Limb (tissue), 2 donors: ENCODE measurements around the gene TGM6.

ENCODE experiments used
- DNase-seq, 2 donors: peaks; one replicate each; pipeline ENCODE4 v3.0.0-alpha.2; 2016; ENCODE audit errors: extremely low spot score in 2 of 2

TGM6 gene

GRCh38 chr20:2380601-2381000, at the start of gene TGM6:
TSS of gene TGM6 (plus strand) at chr20:2380901. CDS start at chr20:2380969, 68 bp downstream.
- DNase-seq, result no peak

- no peak for DNase-seq
These were observed 49.6 kb upstream of the TGM6 start for GRCh38 chr20:2331106-2331505.

GRCh38 chr20:2331901-2332565, 48.7 kb upstream of the TGM6 start:
- peak in 1 of 2 donors; percentile 11 for DNase-seq

- peak in 1 of 2 donors; percentile 7 for DNase-seq
These were observed 48.0 kb upstream of the TGM6 start for GRCh38 chr20:2332711-2333110.

GRCh38 chr20:2333821-2334220, 46.9 kb upstream of the TGM6 start:
- no peak for DNase-seq

GRCh38 chr20:2335096-2335870, 45.4 kb upstream of the TGM6 start:
- DNase-seq, result no peak

GRCh38 chr20:2336471-2336870, 44.2 kb upstream of the TGM6 start:
- no peak for DNase-seq

- DNase-seq, result no peak
These were observed 43.6 kb upstream of the TGM6 start for GRCh38 chr20:2337142-2337541.

- DNase-seq, result peak in 1 of 2 donors; percentile 11
These were observed 42.2 kb upstream of the TGM6 start for GRCh38 chr20:2338411-2339066.

GRCh38 chr20:2340136-2340535, 40.6 kb upstream of the TGM6 start:
- no peak for DNase-seq

GRCh38 chr20:2340823-2341222, 39.9 kb upstream of the TGM6 start:
- DNase-seq, result no peak

- DNase-seq, result no peak
These were observed 39.4 kb upstream of the TGM6 start for GRCh38 chr20:2341336-2341735.

- no peak for DNase-seq
These were observed 38.5 kb upstream of the TGM6 start for GRCh38 chr20:2342243-2342642.

GRCh38 chr20:2346188-2346587, 34.5 kb upstream of the TGM6 start:
- no peak for DNase-seq

GRCh38 chr20:2348336-2348735, 32.4 kb upstream of the TGM6 start:
- DNase-seq, result no peak

GRCh38 chr20:2349801-2350200, 30.9 kb upstream of the TGM6 start:
- DNase-seq, result no peak

- DNase-seq, result no peak
These were observed 30.1 kb upstream of the TGM6 start for GRCh38 chr20:2350606-2351005.

- no peak for DNase-seq
These were observed 27.5 kb upstream of the TGM6 start for GRCh38 chr20:2353231-2353630.

GRCh38 chr20:2357114-2357513, 23.6 kb upstream of the TGM6 start:
- DNase-seq, result no peak

GRCh38 chr20:2358006-2358405, 22.7 kb upstream of the TGM6 start:
- DNase-seq, result no peak

GRCh38 chr20:2361035-2361593, 19.6 kb upstream of the TGM6 start:
- no peak for DNase-seq

GRCh38 chr20:2363187-2363586, 17.5 kb upstream of the TGM6 start:
- DNase-seq, result no peak
